Suppressor macrophage treated with lipopolysaccharide for 1 hour (primary cell): ENCODE data around the gene ACP3.
"Not testable (repeated sequence)": the region's sequence is repeated elsewhere in the genome, so short reads cannot be mapped to it uniquely, and the experiment has no call there.

ENCODE experiments used
- DNase-seq, 3 donors: peaks; one replicate each; pipeline ENCODE4 v3.0.0-alpha.2; 2020 to 2022

ACP3 gene

DNA sequence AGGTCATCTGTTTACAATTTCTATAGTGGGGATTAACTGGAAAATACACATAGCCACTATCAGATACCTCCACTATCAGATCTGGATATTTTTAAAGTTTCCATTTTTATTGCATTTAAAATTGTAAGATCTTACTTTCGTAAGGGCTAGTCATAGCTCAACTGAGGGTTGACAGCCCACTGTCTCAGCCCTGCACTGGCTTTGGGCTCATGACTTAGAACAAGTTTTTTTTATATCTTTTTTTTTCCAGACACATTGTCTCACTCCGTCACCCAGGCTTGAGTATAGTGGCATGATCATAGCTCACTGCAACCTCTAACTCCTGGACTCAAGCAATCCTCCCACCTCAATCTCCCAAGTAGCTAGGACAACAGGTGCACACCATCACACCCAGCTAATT is 51.3 kb downstream of the ACP3 start:
- no peak for DNase-seq

DNA sequence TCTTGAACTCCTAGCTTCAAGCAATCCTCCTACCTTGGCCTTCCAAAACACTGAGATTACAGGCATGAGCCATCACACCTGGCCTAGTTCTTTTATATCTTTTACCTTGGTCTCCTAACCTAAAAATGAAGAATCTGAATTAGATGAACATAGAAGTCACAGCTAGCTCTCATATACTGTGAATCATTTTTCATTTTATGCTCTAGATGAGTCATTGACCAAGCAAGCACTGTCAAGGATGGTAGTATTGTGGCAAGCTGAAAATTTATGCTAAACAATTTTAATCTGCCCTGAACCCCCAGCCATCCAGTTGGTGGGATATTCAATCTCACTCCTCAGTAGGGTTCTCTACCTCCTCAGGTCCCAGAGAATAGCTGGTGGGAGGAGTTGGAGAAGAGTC is 51.8 kb downstream of the ACP3 start:
- no peak for DNase-seq

DNA sequence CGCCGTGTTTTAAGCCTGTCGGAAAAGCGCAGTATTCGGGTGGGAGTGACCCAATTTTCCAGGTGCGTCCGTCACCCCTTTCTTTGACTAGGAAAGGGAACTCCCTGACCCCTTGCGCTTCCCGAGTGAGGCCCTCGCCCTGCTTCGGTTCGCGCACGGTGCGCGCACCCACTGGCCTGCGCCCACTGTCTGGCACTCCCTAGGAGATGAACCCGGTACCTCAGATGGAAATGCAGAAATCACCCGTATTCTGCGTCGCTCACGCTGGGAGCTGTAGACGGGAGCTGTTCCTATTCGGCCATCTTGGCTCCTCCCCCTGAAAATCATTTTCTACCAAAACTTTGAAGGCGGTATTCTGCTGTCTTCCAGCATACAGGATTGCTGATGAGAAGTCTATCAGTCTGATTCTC is 59.7 kb downstream of the ACP3 start:
- DNase-seq: not testable (repeated sequence)

DNA sequence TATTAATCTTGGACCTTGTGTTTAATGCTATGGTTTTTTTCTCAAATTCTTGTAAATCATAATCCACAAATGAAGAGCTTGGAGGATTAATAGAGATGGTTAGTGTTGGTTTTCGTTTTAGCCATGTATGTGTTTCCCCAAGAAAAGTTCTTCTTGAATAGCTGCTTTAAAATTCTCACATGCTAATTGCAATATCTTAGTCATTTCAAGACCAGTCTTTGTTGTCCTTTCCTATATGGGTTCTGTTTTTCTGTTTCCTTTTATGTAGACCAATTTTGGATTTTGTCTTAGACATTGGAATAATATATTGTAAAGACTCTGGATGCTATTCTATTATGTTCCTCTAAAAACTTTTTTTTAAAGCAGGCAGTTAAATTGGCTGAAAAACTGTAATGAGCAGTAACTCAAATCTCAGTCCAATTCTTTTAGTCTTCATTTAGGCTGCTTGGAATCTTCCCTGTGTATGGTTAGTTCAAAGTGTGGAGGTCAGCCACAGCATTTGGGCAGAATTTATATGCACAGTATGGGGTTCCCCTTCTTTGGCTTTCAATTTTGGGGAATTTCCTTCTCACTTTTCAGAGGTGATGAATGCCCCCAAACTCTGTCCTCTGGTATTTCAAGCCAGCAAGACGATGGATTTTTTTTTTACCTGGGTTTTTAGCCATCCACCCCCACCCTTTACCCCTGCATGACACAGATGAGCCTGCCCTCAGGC is 61.0 kb downstream of the ACP3 start:
- DNase-seq: peak; percentile 9 to 30 (median 15)

DNA sequence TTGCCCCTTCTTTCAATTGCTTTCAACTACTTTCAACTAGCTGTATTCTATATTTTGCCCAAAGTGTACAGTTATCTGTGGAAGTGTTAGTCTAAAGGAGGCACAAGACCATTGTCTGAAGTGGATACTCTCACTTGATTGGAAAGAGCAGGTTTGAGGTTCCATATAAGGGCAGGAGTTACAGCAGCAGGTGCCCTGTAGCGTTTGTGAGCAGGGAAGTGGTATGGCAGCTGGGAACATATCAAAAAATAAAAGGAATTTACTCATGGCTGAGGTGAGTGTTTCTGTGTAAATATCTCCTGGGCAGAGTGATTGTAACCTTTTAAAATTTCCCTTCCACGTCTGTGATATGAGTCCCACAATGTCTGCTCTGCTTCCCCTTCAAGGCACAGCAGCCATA is 61.6 kb downstream of the ACP3 start:
- no peak for DNase-seq

DNA sequence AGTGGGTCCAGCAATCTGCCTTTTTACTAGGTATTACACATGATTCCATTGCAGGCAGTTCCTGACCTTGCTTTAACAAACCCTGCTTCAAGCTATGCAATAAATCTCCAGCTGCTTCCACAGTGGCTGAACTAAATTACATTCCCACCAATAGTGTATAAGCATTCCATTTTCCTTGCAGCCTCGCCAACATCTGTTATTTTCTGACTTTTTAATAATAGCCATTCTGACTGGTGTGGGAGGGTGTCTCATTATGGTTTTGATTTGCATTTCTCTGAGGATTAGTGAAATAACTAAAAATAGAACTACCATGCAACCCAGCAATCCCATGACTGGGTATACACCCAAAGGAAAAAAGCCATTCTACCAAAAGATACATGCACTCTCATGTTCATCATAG is 63.7 kb downstream of the ACP3 start:
- DNase-seq: peak in 1 of 3 donors; percentile 5

DNA sequence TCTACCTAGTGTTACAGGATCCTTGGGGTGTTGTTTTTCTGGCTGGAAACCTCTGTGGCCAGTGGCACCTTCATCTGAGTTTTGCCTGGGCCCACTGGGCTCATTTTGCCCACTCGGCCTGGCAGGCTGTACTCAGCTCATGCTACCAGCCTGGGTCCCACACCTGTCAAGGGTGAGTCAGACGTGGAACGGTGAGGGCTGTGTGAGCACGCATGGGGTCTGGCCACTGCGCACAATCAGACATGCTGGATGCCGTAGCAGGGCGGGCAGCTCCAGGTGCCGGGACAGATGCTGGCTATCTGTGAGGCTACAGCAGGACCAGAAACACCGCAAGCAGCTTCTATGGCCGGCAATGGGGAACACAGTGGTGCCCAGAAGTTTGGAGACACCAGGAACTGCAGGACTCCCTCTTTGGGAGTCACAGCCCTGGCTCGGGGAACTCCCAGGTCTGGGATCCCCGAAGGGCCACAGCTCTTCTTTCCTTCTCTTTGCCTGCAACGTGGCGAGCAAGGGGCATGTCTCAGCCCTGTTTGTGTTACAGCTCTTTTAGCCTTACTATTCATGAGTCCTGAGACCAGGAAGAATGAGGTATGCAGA is 64.2 kb downstream of the ACP3 start:
- peak in 1 of 3 donors; percentile 8 for DNase-seq

DNA sequence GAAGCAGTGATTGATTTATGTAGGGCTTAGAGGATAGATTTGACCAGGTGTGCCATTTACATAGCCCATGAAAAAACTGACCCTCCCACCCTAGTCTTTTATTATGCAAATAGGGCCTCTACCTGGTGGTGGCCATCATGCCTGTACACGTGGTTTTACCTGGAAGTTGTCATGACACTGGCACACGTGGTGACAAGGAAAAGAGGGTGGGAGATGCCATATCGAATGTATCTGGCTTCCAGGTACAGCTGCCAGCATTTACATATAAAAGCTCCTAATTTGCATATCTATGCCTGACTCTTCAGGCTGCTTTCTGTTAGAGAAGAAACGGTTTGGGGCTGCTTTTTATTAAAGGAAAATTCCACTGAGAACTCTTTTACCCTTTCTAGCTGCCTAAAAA is 65.1 kb downstream of the ACP3 start:
- no peak for DNase-seq

DNA sequence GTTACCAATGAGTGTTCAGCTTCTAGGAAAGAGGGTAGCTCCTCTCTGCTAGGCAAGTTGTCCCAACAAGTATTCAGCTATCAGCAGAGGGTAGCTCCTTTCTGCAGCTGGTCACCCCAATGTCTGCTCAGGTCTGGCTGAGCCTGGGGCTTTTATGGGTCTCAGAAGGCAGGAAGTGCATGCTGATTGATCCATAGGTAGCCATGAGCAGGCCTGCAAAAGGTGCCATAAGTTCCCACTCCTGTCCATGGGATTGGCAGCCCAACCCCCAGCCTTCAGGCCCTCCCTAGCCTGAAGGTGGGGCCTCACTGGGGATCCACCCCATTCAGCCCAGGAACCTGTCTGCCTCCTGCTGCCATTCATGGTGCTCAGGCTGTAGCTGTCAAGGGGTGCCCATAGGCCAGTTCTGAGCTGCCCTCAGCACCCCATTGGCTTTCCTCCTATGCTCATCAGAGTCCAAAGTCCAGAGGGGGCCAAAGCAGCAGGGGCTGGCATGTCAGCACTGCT is 65.5 kb downstream of the ACP3 start:
- DNase-seq: no peak

DNA sequence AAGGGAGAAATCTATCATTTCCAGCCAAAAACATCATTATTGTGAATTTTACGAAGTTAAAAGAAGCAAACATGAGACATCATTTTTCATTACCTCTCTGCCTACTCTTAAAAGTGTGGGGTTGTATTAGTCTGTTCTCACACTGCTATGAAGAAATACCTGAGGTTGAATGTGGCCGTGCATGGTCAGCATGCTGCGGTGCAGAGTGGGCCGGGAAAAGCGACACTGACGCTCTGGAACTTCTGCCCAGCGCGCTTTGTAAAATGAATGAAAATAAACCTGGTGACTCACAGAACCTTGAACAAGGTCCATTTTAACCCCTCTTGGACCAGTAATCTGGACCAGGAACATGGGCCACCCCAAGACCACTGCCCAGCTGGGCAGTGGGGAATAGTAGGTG is 69.1 kb downstream of the ACP3 start:
- DNase-seq: no peak

DNA sequence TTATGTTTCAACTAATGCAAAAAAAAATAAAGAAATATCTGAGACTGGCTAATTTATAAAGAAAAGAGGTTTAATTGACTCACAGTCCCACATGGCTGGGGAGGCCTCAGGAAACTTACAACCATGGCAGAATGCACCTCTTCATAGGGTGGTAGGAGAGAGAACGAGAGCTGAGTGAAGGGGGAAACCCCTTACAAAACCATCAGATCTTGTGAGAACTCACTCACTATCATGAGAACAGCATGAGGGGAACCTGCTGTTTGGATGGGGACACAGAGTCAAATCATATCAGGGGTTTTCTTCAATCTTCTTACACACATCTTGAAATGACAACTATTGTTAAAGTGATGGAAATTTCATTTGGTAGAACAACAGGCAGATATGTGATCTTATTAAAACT is 75.5 kb downstream of the ACP3 start:
- peak; percentile 34 to 60 (median 38) for DNase-seq

DNA sequence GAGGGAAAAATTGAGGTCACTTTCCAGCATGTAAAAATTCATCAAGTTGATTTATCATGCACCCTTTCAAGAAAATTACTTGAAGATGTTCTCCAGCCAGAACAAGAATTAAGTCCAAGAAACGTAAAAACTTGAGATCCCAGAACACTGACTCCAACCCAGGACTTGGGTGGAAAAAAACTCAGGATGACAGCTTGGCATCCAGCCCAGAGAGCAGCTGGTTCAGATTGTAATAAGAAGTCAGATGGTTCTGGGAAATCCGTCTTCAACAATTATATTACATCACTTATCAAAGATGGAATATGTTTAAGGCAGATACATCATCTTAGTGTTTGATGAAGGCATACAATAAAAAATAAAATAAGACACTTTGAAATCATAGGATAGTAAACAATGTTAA is 77.1 kb downstream of the ACP3 start:
- no peak for DNase-seq

DNA sequence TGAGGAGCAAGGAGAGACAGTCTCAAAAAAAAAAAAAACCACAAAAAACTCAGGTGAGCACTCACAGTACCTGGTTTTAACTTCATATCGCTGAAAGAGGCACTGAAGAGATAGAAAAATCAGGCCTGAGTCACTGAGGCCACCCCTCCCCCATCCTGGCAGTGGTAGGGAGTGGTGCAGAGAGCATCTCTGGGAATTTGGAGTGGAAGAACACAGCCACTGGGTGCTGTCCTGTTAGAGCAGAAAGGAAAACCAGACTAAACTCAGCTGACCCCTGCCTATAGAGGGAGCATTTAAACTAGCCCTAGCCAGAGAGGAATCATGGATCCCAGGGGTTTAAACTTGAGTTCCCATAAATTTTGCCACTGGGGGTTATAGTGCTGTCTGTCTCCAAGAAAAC is 77.9 kb downstream of the ACP3 start:
- DNase-seq: no peak

DNA sequence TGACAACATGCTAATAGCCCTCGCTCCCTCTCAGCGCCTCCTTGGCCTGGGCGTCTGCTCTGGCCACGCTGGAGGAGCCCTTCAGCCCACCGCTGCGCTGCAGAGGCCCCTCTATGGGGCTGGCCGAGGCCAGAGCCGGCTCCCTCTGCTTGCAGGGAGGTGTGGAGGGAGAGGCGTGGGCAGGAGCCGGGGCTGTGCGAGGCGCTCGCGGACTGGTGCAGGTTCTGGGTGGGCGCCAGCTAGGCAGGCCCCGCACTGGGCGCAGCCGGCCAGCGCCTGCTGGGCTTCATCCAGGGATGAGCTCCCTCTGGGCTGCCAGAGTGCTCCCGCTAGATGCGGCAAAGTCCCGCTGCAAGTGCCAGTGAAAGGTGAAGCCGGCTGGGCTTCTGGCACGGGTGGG is 79.0 kb downstream of the ACP3 start:
- no peak for DNase-seq

DNA sequence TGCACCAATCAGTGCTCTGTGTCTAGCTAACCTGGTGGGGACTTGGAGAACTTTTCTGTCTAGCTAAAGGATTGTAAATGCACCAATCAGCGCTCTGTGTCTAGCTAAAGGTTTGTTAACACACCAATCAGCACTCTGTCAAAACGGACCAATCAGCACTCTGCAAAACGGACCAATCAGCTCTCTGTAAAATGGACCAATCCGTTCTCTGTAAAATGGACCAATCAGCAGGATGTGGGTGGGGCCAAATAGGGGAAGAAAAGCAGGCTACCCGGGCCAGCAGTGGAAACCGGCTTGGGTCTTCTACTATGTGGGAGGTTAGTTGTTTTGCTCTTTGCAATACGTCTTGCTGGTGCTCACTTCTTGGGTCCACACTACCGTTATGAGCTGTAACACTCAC is 79.6 kb downstream of the ACP3 start:
- DNase-seq: not testable (repeated sequence)

DNA sequence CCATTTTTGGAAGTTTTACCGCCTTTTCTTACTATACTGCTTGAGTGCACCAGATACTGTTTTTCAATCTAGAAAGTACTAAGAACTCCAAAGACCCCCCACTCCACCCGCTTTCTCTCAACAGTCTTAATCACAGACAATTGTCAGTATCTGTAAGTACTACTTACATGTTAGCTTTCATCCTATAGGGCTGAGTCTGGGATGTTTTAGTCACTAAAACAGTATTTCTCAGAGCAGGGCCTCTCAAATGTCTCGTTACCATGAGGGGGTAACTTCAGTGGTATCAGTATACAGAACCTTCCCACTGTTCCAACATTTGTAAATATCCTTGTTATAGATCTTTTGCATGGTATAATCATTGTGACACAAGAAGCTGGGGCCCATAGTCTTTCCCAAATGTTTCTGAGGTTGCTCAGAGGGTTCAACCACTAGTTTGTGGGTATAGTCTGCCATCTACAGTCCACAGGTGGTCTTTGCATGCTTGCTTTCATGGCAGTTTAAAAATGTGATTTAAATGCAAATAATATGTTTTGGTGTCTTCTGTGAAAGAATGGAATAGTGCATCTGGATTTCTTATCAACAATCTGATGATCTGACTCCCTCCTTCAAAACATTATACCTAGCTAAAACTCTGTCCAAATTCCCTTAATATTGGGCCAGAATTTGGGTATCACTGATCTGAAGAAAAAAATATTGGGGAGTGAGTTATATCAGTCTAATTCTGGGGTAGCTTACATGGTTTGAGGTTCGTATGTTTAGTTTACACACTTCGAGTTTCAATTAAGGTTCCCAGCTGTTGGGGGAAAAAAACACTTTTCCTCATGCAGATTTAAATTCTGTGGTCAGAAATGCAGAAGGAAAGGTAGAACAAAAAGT is 82.1 kb downstream of the ACP3 start:
- DNase-seq: peak; percentile 63 to 78 (median 74)

DNA sequence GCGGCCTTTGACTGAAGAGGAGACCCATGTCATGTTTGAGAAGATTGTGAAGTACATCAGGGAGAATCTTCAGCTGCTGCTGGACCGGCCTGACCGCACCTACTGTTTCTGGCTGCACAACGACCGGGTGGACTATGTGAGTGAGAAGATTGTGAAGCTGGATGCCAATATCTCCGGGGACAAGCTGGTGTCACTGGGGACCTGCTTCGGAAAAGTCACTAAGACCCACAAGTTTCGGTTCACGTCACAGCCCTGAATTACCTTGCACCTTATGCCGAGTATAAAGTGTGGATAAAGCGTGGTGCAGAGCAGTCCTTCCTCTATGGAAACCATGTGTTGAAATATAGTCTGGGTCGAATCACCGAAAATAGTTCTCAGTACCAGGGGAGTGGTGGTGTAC is 84.0 kb downstream of the ACP3 start:
- DNase-seq: no peak

DNA sequence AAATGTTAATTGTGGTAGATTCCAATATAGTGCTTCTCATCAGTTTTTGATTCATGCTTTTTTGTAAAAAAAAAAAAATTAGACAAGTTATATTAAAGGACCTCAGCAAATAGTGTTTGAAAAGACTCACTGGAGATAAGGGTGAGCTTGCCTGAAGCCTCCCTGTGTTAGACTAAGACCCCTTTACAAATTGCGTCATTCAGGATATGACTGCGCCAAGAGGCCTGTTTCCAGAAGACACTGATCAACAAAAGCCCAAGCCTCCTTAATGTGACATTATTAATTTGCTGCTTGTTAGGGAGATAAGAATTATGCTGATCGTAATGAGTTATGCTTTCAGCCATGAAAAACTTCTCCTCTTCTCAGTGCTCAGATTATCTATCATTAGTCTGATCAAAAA is 87.1 kb downstream of the ACP3 start:
- no peak for DNase-seq

DNA sequence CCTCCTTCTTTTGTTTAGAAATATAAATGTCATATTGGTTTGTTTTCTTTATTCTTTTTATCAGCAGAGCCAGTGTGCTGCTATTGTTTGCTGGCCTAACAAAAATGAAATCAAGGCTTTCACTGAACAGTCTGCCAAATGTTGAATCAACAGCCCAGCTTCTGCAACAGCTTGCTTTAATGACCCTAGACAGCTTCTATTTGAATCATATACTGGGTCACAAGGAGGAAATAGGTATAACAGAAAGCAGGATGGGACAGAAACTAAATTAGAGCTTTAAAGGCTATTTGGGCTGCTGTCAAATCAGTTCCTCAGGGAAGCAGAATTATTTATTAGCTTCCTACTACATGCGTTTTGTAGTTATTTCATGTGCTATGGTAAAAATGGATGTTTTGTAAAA is 88.0 kb downstream of the ACP3 start:
- peak in 1 of 3 donors; percentile 12 for DNase-seq

DNA sequence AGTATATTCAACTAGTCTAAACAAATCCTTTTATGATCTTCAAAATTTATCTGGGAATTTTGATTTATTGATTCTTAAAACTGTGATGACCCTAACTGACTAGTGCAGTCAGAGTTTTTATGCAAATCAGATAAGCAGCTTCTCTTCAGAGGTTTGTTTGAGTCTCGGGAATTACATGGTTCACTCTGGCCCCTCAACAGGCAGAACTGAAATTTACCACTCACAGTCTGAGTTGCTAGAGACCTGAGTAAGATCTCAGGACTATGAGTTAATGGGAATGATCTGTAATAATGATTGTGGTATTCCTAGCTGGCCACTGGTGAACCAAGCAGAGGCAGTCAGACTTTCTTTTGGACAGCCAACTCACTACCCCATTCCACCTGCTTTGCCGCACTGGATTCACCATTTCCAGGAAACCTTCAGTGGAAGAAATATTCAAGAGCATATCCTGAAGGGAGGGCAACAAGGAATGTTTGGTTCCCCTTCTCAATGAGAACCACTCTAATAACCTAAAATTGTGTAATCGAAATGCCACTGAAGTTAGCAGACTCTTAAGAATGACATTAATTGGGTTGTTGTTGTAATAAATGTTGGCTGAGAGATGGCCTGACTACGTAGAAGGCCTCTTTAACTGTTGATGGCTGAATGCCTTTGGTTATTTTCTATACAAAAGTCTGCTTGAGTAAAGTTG is 88.5 kb downstream of the ACP3 start:
- peak; percentile 10 to 36 (median 26) for DNase-seq

DNA sequence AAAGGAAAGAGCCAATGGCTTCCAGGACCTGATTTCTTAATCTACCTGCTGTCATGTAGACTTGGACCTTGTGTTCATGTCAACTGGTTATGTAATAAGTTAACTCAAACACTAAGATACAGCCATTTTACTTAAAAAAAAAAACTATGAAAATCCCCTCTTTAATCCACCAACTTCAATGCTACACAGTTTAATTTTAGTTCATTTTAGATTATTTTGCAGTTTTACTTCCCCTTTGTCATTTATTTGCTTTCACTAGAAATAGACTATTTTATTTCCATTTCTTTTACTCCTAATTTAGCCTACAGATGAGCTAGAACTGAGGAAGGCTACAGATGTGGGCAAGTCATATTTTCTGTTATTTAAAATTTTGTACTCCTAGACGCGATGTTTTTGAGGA is 89.4 kb downstream of the ACP3 start:
- DNase-seq: no peak

DNA sequence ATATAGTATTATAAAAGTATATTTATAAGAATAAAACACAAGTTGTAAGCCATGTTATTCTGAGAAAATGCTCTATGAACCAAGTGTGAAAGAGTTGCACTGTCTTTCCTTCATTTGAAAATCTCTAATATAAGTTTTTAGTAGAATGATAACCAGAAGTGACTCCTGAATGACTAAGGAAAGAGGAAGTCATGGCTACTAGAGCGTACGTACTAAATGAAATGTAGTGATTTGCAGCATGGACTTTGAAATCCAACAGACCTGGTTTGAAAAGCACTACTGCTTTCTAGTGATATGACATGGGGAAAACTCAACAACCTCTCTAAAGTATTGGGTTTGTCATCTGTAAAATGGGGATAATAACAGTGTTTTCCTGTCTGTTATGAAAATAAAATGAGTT is 89.8 kb downstream of the ACP3 start:
- peak; percentile 44 to 67 (median 67) for DNase-seq
